Measurements from ENCODE around the gene GPHB5. TPM values are rescaled to one million over a fixed set of nuclear protein-coding genes. Genes with fewer than 3 reads are reported as not detected.

The GPHB5 gene
- not detected for total RNA-seq

DNA sequence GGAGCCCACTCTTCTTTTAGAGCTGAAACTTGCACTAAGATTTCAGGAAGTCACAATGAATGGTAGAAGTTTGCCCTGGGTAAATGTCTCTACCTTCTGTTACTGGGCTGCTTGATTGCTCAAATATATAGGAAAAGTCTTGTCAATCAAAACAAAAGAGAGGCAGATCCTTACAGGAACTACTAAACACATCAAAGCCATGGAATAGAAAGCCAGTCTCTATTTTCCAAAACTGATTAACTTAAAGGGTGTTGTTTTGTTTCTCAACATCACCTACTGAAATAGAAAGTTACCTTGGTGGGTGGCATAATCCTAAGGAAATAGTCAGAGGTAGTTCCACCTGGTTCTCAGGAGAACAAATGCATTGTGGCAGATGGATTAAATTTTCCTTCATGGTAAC, at the start of gene GPHB5:
GPHB5 (minus strand) TSS at position 101 of the 400 bp plus-strand sequence. CDS start 1,086 bp downstream, outside the sequence.
- ATAC-seq, result no peak
- Histone ChIP-seq H3K27ac (no peak within 1 kb of the TSS), H3K36me3 (no peaks in the 10 kb centered on the region), H3K4me3 (no peak within 1 kb of the TSS), H3K9me3 (no peaks in the 10 kb centered on the region), H3K4me1 (no peaks in the 10 kb centered on the region), H3K27me3 (no peaks in the 10 kb centered on the region)
- TF ChIP-seq POLR2A (IDR thresholded peaks at IDR 0.05), result no peak
- TF ChIP-seq CTCF (IDR thresholded peaks at IDR 0.05 in 4 of 5, conservative IDR thresholded peaks at IDR 0.05 in 1 of 5), result no peak
- DNase-seq, result no peak
- intact Hi-C loops (cut with DNase I; ENCODE audit: low total_unique reads) (no loop called here), in situ Hi-C loops (cut with MboI; ENCODE audit: low sequenced_read_pairs in 4 of 4) (no loop called here)

DNA sequence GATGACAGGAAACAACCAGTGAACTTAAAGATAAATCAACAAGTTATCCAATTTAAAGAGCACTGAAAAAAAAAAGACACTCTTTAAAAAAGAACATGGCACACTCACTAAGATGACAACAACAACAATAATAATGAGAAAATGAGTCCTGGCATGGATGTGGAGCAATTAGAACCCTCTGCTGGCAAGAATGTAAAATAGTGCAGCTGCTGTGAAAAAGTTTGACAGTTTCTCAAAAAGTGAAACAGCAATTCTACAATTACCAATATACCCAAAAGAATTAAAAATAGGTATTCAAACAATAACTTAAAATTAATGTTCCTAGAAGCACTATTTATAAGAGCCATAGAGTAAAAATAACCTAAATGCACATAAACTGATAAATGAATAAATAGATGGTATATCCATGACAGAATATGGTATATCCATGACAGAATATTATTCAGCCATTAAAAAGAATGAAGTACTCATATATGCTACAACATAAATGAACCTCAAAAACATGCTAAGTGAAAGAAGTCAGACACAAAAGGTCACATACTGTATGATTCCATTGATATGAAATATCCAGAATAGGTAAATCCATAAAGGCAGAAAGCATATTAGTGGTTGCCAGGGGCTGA, 49.1 kb upstream of the GPHB5 start:
- intact Hi-C loops (cut with DNase I; ENCODE audit: low total_unique reads), result no loop called here

GRCh38 chr14:63362389-63362819, 43.7 kb upstream of the GPHB5 start:
- Histone ChIP-seq H3K9me3 (no peaks in the 10 kb centered on the region), H3K27me3 (no peaks in the 10 kb centered on the region), H3K27ac (no peak overlapping the region), H3K4me3 (no peak overlapping the region), H3K36me3 (no peaks in the 10 kb centered on the region), H3K4me1 (no peaks in the 10 kb centered on the region)
- intact Hi-C loops (cut with DNase I; ENCODE audit: low total_unique reads), result no loop called here
- DNase-seq, result no peak
- no peak for TF ChIP-seq CTCF (IDR thresholded peaks at IDR 0.05 in 4 of 5, conservative IDR thresholded peaks at IDR 0.05 in 1 of 5)
- no peak for TF ChIP-seq POLR2A (IDR thresholded peaks at IDR 0.05)
- in situ Hi-C loops (cut with MboI; ENCODE audit: low sequenced_read_pairs in 4 of 4), result no loop called here
- no peak for ATAC-seq

More for the DNA sequence above, 49.1 kb upstream of the GPHB5 start:
- no peaks in the 10 kb centered on the region for H3K4me1 ChIP-seq
- H3K27me3 ChIP-seq, result no peaks in the 10 kb centered on the region
- H3K4me3 ChIP-seq, result no peak overlapping the region
- TF ChIP-seq POLR2A (IDR thresholded peaks at IDR 0.05) (no peak), CTCF (IDR thresholded peaks at IDR 0.05 in 4 of 5, conservative IDR thresholded peaks at IDR 0.05 in 1 of 5) (no peak)
- DNase-seq, result no peak
- no peaks in the 10 kb centered on the region for H3K9me3 ChIP-seq
- in situ Hi-C loops (cut with MboI; ENCODE audit: low sequenced_read_pairs in 4 of 4), result no loop called here
- H3K27ac ChIP-seq, result no peak overlapping the region
- no peak for ATAC-seq
- H3K36me3 ChIP-seq, result no peaks in the 10 kb centered on the region

DNA sequence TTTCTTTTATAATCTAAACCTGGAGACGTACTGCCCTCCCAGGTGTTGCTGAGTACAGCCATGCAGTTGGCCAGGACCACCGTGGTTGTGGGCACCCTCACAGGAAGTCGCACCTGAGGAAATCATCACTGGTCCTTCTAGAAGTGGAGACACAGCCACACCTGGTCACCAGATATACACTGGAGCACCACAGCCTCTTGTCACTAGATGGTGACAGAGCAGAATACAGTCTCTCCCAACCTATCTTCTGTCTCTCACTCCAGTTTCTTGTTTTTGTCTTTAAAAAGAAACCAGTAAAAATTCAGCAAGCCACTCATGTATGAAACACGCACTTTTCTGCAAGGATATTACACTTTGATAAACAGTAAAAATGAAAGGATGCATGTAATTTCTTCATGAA, 43.1 kb upstream of the GPHB5 start:
- ATAC-seq (no peak), DNase-seq (no peak)
- intact Hi-C loops (cut with DNase I; ENCODE audit: low total_unique reads) (no loop called here), in situ Hi-C loops (cut with MboI; ENCODE audit: low sequenced_read_pairs in 4 of 4) (no loop called here)
- TF ChIP-seq POLR2A (IDR thresholded peaks at IDR 0.05) (no peak), CTCF (IDR thresholded peaks at IDR 0.05 in 4 of 5, conservative IDR thresholded peaks at IDR 0.05 in 1 of 5) (no peak)
- Histone ChIP-seq H3K9me3 (no peaks in the 10 kb centered on the region), H3K27ac (no peak overlapping the region), H3K4me1 (no peaks in the 10 kb centered on the region), H3K36me3 (no peaks in the 10 kb centered on the region), H3K4me3 (no peak overlapping the region), H3K27me3 (no peaks in the 10 kb centered on the region)

DNA sequence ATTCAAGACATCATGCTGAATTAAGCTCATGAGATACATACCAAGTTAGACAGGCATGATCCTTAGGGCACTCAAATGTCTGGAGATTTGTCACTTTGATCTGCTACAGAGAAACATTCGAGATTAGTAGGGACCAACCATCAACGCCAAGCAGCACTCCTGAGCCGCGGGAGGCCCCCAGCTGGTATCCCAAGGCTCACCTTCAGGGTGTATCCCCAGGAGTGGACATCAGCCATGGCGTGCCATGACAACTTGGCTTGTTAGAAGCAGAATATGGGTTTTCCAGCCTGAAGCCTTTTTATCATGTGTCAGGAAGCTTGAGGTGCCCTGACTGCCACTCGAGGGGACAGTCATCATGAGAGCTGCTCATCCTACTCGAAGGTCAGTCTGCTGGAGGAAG, 39.1 kb upstream of the GPHB5 start:
- in situ Hi-C loops (cut with MboI; ENCODE audit: low sequenced_read_pairs in 4 of 4), result no loop called here
- no peak for DNase-seq
- no peak for ATAC-seq
- intact Hi-C loops (cut with DNase I; ENCODE audit: low total_unique reads), result no loop called here
- Histone ChIP-seq H3K4me1 (no peaks in the 10 kb centered on the region), H3K27ac (no peak overlapping the region), H3K4me3 (no peak overlapping the region), H3K9me3 (no peaks in the 10 kb centered on the region), H3K27me3 (no peaks in the 10 kb centered on the region), H3K36me3 (no peaks in the 10 kb centered on the region)
- no peak for TF ChIP-seq POLR2A (IDR thresholded peaks at IDR 0.05)
- TF ChIP-seq CTCF (IDR thresholded peaks at IDR 0.05 in 4 of 5, conservative IDR thresholded peaks at IDR 0.05 in 1 of 5), result no peak

Measured in gastrocnemius medialis (tissue), 4 donors.